ENCODE results near the gene NMUR2.

The NMUR2 gene

GRCh38 chr5:152388610-152389009 lies 16.5 kb downstream of the NMUR2 start:
- no peak overlapping the region for H3K27ac Mint-ChIP-seq
- no peaks in the 10 kb centered on the region for H3K9me3 Mint-ChIP-seq
- no peaks in the 10 kb centered on the region for H3K36me3 Mint-ChIP-seq
- no peaks in the 10 kb centered on the region for H3K4me1 Mint-ChIP-seq
- no peak overlapping the region for H3K4me3 Mint-ChIP-seq
- DNase-seq (ENCODE audit: low spot score in 2 of 2), result no peak
- ATAC-seq, result no peak

GRCh38 chr5:152380415-152381123 lies 24.5 kb downstream of the NMUR2 start:
- ATAC-seq (no peak), DNase-seq (ENCODE audit: low spot score in 2 of 2) (no peak)
- no peaks in the 10 kb centered on the region for H3K4me1 Mint-ChIP-seq
- H3K4me3 Mint-ChIP-seq, result no peak overlapping the region
- H3K9me3 Mint-ChIP-seq, result no peaks in the 10 kb centered on the region
- H3K27ac Mint-ChIP-seq, result no peak overlapping the region
- H3K36me3 Mint-ChIP-seq, result no peaks in the 10 kb centered on the region

- Mint-ChIP-seq H3K9me3 (no peaks in the 10 kb centered on the region), H3K27ac (no peak overlapping the region), H3K36me3 (no peaks in the 10 kb centered on the region), H3K4me3 (no peak overlapping the region), H3K4me1 (no peaks in the 10 kb centered on the region)
- ATAC-seq (no peak), DNase-seq (ENCODE audit: low spot score in 2 of 2) (no peak)
These were observed 25.7 kb downstream of the NMUR2 start for GRCh38 chr5:152379331-152379730.

GRCh38 chr5:152378730-152379129 lies 26.3 kb downstream of the NMUR2 start:
- no peaks in the 10 kb centered on the region for H3K9me3 Mint-ChIP-seq
- no peaks in the 10 kb centered on the region for H3K4me1 Mint-ChIP-seq
- H3K27ac Mint-ChIP-seq, result no peak overlapping the region
- DNase-seq (ENCODE audit: low spot score in 2 of 2) (no peak), ATAC-seq (no peak)
- no peak overlapping the region for H3K4me3 Mint-ChIP-seq
- H3K36me3 Mint-ChIP-seq, result no peaks in the 10 kb centered on the region

- Mint-ChIP-seq H3K9me3 (no peaks in the 10 kb centered on the region), H3K4me3 (no peak overlapping the region), H3K27ac (no peak overlapping the region), H3K36me3 (no peaks in the 10 kb centered on the region), H3K4me1 (no peaks in the 10 kb centered on the region)
- ATAC-seq (no peak), DNase-seq (ENCODE audit: low spot score in 2 of 2) (no peak)
These were observed 28.2 kb downstream of the NMUR2 start for GRCh38 chr5:152376886-152377285.

- Mint-ChIP-seq H3K36me3 (no peaks in the 10 kb centered on the region), H3K4me3 (no peak overlapping the region), H3K9me3 (no peaks in the 10 kb centered on the region), H3K4me1 (no peaks in the 10 kb centered on the region), H3K27ac (no peak overlapping the region)
- ATAC-seq (no peak), DNase-seq (ENCODE audit: low spot score in 2 of 2) (no peak)
These were observed 30.3 kb downstream of the NMUR2 start for GRCh38 chr5:152374711-152375275.

GRCh38 chr5:152372875-152373274 lies 32.2 kb downstream of the NMUR2 start:
- Mint-ChIP-seq H3K4me3 (no peak overlapping the region), H3K27ac (no peak overlapping the region), H3K9me3 (no peaks in the 10 kb centered on the region), H3K36me3 (no peaks in the 10 kb centered on the region), H3K4me1 (no peaks in the 10 kb centered on the region)
- DNase-seq (ENCODE audit: low spot score in 2 of 2) (no peak), ATAC-seq (no peak)

- H3K27ac Mint-ChIP-seq, result no peak overlapping the region
- H3K9me3 Mint-ChIP-seq, result no peaks in the 10 kb centered on the region
- ATAC-seq (no peak), DNase-seq (ENCODE audit: low spot score in 2 of 2) (no peak)
- H3K4me1 Mint-ChIP-seq, result no peaks in the 10 kb centered on the region
- no peak overlapping the region for H3K4me3 Mint-ChIP-seq
- no peaks in the 10 kb centered on the region for H3K36me3 Mint-ChIP-seq
These were observed 35.8 kb downstream of the NMUR2 start for GRCh38 chr5:152369298-152369697.

- no peak for ATAC-seq
- Mint-ChIP-seq H3K27ac (no peak overlapping the region), H3K4me1 (no peaks in the 10 kb centered on the region), H3K9me3 (no peaks in the 10 kb centered on the region), H3K4me3 (no peak overlapping the region), H3K36me3 (no peaks in the 10 kb centered on the region)
- DNase-seq (ENCODE audit: low spot score in 2 of 2), result no peak
These were observed 37.5 kb downstream of the NMUR2 start for GRCh38 chr5:152367554-152367953.

- H3K27ac Mint-ChIP-seq, result no peak overlapping the region
- ATAC-seq, result no peak
- DNase-seq (ENCODE audit: low spot score in 2 of 2), result no peak
- no peaks in the 10 kb centered on the region for H3K36me3 Mint-ChIP-seq
- H3K4me1 Mint-ChIP-seq, result no peaks in the 10 kb centered on the region
- H3K4me3 Mint-ChIP-seq, result no peak overlapping the region
- no peaks in the 10 kb centered on the region for H3K9me3 Mint-ChIP-seq
These were observed 38.4 kb downstream of the NMUR2 start for GRCh38 chr5:152366716-152367115.

- no peak overlapping the region for H3K4me3 Mint-ChIP-seq
- DNase-seq (ENCODE audit: low spot score in 2 of 2), result no peak
- no peaks in the 10 kb centered on the region for H3K4me1 Mint-ChIP-seq
- ATAC-seq, result no peak
- no peaks in the 10 kb centered on the region for H3K36me3 Mint-ChIP-seq
- no peak overlapping the region for H3K27ac Mint-ChIP-seq
- H3K9me3 Mint-ChIP-seq, result no peaks in the 10 kb centered on the region
These were observed 40.2 kb downstream of the NMUR2 start for GRCh38 chr5:152364899-152365298.

- no peak for ATAC-seq
- H3K27ac Mint-ChIP-seq, result no peak overlapping the region
These were observed 40.9 kb downstream of the NMUR2 start for GRCh38 chr5:152364172-152364571.

GRCh38 chr5:152358861-152359568 lies 46.1 kb downstream of the NMUR2 start:
- Mint-ChIP-seq H3K9me3 (no peaks in the 10 kb centered on the region), H3K4me3 (no peak overlapping the region)
- ATAC-seq, result no peak

More at GRCh38 chr5:152364172-152364571, 40.9 kb downstream of the NMUR2 start:
- DNase-seq (ENCODE audit: low spot score in 2 of 2), result no peak
- Mint-ChIP-seq H3K4me1 (no peaks in the 10 kb centered on the region), H3K36me3 (no peaks in the 10 kb centered on the region), H3K9me3 (no peaks in the 10 kb centered on the region), H3K4me3 (no peak overlapping the region)

GRCh38 chr5:152356506-152356905 lies 48.6 kb downstream of the NMUR2 start:
- Mint-ChIP-seq H3K4me3 (no peak overlapping the region), H3K36me3 (no peaks in the 10 kb centered on the region), H3K4me1 (no peaks in the 10 kb centered on the region), H3K9me3 (no peaks in the 10 kb centered on the region), H3K27ac (no peak overlapping the region)
- ATAC-seq (no peak), DNase-seq (ENCODE audit: low spot score in 2 of 2) (no peak)

More at GRCh38 chr5:152358861-152359568, 46.1 kb downstream of the NMUR2 start:
- Mint-ChIP-seq H3K4me1 (no peaks in the 10 kb centered on the region), H3K36me3 (no peaks in the 10 kb centered on the region), H3K27ac (no peak overlapping the region)
- DNase-seq (ENCODE audit: low spot score in 2 of 2), result no peak

- DNase-seq (ENCODE audit: low spot score in 2 of 2) (no peak), ATAC-seq (no peak)
- Mint-ChIP-seq H3K4me1 (no peaks in the 10 kb centered on the region), H3K36me3 (no peaks in the 10 kb centered on the region), H3K4me3 (no peak overlapping the region), H3K9me3 (no peaks in the 10 kb centered on the region), H3K27ac (no peak overlapping the region)
These were observed 50.0 kb downstream of the NMUR2 start for GRCh38 chr5:152355061-152355460.

- ATAC-seq (no peak), DNase-seq (ENCODE audit: low spot score in 2 of 2) (no peak)
- Mint-ChIP-seq H3K9me3 (no peaks in the 10 kb centered on the region), H3K4me1 (no peaks in the 10 kb centered on the region), H3K4me3 (no peak overlapping the region), H3K36me3 (no peaks in the 10 kb centered on the region), H3K27ac (no peak overlapping the region)
These were observed 52.1 kb downstream of the NMUR2 start for GRCh38 chr5:152353001-152353400.

Measured in stimulated activated effector memory CD8-positive, alpha-beta T cell treated with anti-CD3 and anti-CD28 coated beads, Interleukin-12 subunit alpha, Interleukin-12 subunit beta, amount 100 ng/mL, for 72 hours (primary cell).